CD4-positive, alpha-beta T cell treated with Interleukin-1 beta for 1 hour (primary cell): ENCODE data around the gene CAB39L.
"Not testable (repeated sequence)": the region's sequence is repeated elsewhere in the genome, so short reads cannot be mapped to it uniquely, and the experiment has no call there.

Experiments
- DNase-seq, 2 donors: peaks; one replicate each; pipeline ENCODE4 v3.0.0-alpha.2; 2020 to 2022

The CAB39L gene

DNA sequence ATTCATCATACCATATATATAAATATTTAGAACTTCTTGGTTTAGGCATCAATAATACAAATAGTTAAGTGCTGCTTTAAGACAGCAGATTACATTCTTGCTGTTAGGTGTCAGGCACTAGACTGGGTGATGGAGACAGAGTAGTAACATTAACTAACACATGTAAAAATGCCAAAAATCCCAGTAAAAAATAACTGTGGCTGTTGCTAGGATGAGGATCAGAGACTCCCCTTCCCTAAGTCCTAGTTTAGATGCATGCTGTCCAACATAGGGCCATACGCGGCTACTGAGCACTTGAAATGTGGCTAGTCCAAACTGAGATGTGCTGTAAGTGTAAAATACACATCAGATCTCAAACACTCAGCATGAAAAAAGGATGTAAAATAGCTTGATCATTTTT, 101.4 kb downstream of the CAB39L start:
- DNase-seq, result no peak

DNA sequence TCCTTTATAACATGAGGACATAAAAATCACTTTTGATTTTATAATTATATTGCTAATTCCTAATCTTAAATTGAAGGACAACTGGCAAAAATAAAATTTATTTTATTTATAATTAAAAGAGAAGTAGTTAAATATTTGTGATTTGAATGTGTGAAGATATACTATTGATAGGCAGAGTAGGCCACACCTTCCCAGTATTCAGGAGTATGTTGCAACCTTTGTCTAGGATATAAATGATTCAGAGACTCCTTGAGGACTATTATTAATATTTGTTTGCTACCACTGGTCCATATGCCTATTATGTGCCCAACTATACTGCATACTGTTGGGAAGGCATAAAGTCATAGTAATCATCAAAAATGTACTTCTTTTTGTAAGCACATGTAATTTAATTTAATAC, 101.9 kb downstream of the CAB39L start:
- DNase-seq, result no peak

DNA sequence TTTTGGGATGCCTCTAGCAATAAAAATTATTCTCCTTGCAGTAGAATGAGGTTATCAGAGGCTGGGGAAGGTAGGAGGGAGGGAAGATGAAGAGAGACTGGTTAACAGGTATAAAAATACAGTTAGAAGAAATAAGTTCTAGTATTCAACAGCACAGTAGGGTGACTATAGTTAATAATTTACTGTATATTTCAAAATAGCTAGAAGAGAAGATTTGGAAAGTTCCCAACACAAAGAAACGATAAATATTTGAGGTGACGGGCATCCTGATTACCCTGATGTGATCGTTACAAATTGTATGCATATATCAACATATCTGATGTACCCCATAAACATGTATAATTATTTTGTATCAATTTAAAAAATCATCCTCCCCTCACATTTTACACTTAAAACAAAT, 102.3 kb downstream of the CAB39L start:
- no peak for DNase-seq

DNA sequence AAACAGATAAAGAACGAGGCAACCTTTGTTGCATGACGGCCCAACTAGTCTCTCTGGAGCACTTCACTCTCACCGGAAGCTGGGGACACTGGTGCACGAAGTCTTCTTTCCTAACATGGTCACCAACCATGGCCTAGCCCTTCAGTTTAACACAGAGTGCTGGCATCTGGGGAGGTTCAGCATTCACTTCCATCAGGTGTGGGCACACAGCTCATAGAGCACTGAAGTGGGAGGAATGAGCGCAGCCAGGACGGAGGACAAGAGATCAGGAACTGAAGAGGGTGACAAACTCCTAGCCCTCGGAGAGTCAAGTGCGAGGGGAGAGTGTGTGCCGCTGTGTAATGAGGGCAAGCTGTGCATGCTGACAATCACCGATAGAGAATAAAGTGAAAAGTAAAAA, 103.7 kb downstream of the CAB39L start:
- no peak for DNase-seq

DNA sequence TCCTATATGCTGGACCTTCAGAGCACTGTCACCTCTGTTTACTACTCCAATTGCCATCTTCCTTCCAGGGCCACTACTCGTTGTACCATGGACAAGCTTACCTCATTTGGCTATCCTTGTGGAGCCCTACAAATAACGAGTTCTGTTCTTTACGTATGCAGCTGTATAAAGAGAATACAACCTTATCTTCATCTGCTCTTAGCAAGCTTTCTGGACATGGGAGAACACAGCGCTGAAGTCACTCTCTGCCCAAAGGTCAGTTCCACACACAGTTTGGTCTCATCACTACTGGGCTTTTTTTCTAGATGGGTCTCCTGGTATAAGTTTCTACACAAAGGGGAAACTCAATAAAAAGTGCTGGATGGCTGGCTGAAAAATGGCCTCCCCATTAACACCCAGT, 107.2 kb downstream of the CAB39L start:
- no peak for DNase-seq

DNA sequence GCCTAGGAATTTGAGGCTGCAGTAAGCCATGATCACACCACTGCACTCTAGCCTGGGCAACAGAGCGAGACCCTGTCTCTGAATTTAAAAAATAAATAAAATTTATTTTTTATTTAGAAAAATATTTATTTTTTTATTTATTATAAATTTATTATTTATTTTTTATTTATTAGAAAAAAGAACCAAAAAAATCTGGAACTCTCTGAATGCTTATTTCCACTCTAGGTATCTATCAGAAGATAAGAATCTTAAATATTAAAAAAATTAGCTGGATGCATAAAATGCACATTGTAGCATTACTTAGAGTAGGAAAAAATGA, 113.4 kb downstream of the CAB39L start:
- no peak for DNase-seq

DNA sequence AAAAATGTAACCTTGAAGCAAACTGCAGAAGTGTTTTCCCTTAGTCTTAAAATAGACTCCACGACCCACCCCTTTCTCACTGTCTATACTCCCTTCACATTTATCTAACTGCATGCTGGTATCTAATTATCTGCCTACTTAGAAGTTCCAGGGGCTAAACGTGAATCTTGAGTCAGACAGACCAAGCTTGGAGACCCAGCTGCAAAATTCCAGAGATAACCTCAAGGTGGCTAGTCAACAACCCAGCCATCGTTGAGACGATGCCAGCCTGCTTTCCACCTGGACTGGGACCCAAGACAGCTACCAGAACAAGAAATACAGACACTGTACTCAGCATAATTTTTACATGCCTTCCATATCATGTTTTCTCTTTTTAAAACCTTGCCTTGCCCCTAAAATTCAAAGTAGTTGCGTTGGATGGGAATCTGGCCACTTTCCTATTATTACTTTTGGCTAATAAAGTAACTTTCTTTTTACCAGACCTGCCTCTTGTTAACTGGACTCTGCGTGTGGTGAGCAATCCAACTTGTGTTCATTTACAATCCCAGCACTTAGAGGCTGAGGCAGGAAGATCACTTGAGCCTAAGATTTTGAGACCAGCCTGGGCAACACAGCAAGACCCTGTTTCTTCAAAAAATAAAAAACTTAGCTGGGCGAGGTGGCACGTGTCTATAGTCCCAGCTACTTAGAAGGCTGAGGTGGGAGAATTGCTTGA, 113.9 kb downstream of the CAB39L start:
- DNase-seq, result no peak

DNA sequence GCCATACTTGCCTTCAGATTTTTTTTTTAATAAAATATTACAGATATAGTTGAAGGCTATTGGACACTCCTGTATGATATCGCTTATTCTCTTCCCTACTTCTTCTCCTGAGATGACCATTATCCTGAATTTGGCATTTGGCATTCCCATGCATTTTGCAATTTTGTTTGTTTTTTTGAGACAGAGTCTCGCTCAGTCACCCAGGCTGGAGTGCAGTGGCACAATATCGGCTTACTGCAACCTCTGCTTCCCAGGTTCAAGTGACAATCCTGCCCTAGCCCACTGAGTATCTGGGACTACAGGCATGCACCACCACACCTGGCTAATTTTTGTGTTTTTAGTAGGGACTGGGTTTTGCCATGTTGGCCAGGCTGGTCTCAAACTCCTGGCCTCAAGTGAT, 116.7 kb downstream of the CAB39L start:
- DNase-seq, result not testable (repeated sequence)

DNA sequence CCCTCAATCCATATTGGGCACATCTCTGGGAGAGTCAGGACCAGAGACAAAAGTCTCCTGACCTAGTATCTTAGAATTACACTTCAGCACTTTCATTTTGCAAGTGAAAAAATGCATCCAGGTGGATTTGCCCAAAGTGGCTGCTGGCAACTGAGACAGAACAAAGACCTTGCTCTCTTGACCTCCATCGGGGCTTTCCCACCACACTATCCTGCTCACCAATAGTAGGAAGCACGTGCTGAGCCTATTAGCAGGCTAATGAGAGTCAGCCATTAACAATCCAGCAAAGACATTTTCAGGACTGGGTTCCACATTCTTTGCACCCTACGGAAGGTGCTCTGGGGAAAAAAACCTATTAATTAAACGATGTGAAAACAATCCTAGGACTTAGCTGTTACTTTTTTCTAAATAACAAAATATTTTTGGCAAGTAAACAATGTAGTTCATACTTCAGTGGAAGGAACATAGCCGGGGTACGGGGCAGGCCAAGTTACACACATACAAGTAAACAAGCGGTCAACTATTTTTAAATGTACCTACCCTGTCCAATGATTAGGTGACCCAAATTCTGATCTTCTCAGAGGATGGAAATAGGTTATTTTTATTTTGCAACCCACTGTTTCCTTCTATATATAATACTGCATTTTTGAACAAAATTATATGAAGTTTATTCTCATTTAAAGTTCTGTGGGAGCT, 117.5 kb downstream of the CAB39L start:
- DNase-seq, result no peak

DNA sequence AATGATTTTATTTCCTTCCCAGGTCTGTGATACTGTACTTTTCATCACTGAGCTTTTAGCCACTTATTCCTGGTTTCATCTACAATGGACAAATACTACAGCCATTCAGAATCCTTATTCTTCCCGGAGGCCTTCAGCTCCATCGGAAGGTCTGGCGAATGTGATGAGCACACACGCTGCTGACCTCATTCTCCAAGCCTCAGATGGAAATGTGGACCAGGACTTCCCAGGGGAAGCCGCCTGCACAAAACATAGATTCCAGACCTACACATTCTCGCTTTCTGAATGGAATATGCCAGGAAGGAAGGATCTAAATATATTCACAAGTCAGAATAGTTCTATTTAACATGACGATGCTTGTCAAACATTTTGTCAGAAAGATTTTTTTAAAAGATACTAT, 120.5 kb downstream of the CAB39L start:
- DNase-seq, result no peak

DNA sequence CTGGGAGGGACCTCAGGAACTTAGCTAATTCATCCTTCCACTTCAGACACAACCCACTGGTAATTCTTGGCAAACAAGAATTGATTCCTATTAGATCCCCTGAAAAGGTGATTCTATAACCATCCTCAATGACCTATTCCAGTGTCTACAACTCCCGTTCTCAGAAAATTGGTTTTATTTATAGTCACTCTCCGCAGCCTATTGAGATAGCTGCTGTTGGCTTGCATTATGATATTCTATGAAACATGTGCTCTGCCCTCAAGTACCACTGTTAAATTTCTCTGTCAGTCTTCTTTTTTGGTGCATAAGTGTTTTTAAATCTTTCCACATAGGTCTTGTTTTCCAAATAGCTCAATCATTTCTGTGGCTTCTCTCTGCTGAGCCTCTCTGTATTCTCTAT, 121.2 kb downstream of the CAB39L start:
- no peak for DNase-seq

DNA sequence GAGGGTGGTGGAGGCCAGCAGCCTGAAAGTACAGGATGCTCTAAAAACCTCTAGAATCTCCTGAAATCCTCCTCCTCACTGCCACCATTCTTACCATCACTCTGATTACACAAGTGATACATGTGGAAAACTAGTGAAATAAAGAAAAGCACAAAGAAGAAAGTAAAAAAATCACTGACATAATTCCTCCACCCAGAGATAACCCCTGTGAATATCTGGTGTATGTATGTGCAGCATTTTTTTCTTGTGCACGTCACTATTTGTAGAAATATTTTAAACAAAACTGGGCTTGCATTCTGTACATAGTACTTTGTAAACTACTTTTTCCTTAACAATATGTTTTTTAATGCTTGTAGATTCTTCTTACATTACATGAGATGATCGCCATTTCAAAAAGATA, 122.9 kb downstream of the CAB39L start:
- DNase-seq, result no peak

DNA sequence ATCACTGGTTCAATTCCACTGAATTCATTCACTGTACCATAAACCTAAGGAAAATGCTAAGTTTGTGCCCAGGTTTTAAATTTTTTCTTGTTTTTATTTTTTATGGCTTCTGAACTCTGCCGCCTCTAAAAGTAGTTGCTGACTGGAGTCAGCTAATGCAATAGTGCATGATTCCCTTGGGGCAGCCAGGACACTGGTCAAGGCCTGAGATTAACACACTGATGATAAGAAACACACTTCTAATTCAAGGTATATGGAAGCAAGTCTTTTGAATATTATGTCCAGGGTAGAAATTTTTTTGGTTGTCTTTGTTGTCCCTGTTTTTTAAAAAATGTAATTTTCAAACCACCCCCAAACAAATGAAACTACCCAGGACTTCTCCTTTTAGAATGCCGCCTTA, 123.9 kb downstream of the CAB39L start:
- no peak for DNase-seq

DNA sequence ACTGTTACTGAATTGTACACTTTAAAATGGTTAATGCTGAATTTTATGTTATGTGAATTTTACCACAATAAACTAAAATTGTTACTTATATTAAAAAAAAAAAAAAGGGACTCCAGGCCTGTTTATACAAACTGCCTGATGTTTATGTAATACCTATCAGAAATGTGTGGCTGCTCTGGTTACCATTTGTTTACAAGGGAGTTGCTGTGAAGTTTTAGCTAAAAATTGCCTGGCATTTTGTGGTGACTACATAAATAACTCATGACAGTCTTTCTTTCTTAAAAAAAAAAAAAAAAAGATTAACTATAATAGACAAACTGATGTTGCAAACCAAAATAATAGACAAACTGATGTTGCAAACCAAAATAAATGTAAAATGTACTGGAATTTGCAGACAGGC, 124.3 kb downstream of the CAB39L start:
- no peak for DNase-seq

DNA sequence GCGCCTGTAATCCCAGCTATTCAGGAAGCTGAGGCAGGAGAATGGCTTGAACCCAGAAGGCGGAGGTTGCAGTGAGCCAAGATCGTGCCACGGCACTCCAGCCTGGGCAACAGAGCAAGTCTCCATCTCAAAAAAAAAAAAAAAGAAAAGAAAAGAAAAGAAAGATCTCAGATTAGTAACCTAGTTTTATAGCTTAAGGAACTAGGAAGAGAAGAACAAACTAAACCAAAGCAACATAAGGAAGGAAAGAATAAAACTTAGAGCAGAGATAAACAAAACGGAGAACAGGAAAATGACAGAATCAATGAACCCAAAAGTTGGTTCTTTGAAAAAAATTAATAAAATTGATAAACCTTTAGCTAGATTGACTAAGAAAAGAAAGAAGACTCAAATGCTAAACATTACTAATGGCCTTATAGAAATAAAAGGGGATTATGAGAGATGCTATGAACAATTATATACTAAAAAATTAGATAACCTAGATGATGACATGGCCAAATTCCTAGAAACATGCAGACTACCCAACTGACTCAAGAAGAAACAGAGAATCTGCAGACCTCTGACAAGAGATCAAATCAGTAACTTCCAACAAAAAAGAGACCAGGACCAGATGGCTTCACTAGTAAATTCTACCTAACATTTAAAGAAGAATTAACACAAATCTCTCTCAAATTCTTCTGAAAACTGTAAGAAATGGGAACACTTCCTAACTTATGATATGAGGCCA, 127.9 kb downstream of the CAB39L start:
- DNase-seq, result no peak

DNA sequence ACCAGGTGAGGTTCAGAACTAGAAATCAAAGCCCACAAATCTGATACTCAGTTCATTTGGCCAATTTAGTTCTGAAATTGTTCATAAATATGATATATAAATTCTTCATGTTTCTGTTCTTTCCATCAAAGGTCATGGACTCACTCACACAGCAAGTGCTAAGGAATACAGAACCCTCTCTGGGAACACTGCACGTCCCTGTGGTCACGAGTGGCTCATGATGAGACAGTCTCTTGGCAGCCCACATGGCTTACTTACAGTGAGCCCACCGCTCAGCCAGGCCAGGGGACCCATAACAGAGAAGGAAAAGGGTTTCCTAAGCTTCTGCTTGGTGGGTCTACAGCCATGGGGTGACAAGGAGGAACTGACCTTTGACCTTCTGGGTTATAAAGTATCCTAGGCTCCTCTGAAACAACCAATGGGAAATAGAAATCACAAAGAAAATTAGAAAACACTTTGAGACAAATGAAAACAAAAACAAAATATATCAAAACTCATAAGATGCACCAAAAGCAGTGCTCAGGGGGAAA, 128.8 kb downstream of the CAB39L start:
- DNase-seq, result no peak

DNA sequence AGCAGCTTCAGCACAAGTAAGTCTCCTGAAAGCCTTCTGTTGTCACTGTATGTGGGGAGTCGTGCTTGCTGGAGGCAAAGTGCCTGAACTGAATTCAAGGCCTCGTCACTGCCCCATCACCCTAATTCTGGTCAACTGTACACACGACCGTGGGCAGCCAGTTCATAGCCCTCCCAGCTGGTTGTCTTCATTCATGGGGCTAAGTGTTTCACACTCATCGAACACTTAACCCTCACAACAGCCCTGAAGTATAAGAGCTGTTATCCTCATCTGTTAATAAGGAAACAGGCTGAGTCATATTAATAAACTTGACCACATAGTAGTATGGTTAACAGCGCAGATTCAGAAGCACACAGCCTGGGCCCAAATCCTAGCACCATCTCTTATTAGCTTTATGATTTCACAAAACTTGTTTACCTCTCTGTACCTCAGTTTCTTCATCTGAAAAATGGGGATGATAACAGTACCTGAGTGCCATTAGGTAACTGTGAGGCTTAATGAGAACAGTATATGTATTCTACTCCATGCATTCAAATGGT, 129.5 kb downstream of the CAB39L start:
- no peak for DNase-seq

DNA sequence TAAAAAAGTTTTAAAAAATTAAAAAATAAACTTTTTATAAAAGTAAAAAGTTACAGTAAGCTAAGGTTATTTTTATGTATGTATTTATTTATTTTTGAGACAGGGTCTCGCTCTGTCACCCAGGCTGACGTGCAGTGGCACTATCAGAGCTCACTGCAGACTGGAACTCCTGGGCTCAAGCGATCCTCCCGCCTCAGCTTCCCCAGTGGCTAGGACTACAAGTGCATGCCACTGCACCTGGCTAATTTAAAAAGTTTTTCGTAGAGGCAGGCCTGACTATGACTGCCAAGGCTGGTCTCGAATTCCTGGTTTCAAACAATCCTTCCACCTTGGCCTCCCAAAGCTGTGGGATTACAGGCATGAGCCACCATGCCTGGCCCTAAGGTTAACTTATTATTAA, 132.0 kb downstream of the CAB39L start:
- DNase-seq, result no peak

DNA sequence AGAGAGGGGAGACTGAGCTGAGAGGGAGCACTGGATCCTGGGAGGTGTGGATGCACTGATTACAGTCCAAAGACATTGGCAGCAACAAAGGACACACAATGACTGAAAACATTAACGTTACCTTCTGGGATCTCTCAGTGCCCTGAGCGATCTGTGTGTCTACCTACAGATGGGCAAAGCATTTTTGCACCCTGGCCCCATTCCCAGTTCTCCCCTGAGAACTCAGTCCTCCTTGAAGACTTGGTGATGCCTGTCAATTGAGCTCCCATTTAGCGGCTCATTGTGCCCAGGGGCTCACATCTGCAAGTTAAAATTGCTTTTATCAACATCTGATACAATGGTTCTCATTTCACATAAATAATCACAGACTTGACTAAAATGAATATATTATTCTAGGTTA, 133.6 kb downstream of the CAB39L start:
- DNase-seq, result no peak

DNA sequence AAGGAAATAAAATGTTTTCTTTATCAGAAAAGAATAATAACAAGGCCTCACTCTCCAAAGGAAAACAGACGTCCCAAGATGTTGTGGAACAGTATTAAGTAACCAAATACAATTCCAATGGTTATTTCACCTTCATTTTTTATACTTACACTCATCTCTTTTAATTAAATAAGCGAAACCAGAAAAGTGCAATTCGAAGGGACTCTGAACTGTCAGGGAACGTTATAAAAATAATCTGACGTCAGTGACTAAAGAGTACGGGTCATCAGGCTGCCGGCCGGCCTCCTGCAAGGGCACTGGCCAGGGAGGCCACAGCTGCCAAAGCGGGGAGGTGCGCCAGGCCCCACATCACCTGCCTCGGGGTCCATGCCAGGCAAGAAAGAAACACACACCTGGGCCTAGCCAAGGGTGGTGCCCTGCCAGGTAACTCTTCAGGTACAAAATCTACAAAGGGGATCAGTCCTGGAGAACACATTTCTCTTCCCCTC, 134.9 kb downstream of the CAB39L start:
- no peak for DNase-seq

DNA sequence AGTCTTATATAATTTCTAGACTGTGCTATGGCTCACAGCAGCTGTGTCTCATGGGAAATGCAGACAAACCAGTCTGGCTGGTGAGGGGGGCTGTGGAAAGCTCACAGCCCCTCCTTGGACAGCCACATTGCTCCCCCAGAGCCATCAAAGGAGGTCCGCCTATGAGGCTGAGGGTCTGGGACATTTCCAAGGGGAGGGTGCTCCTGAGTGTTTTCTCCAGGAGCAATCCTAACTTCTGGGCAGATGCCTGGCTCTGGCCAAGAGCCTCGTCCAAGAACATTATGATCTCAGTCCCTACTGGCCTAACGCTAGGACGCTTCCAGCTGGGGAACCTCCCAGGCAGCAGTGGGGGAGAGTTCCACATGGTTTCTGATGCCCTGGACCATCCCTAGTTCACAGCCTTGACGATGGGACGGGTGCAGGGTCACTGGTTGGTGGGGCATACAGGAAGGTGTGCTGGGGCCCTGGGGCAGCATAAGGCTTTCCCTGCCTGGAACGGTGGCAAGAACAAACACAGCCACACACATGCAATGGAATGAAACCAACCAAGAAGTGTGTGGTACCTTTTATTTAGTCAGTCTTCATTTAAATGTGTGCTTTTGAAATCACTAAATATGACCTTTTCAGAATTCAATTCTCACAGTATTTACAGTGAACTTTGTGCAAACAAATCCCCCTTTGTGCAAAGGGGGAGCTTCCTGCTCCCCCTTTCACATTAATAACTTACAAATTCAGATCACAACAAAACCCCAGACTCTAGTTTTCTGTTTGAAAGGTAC, 135.6 kb downstream of the CAB39L start:
- DNase-seq, result no peak

DNA sequence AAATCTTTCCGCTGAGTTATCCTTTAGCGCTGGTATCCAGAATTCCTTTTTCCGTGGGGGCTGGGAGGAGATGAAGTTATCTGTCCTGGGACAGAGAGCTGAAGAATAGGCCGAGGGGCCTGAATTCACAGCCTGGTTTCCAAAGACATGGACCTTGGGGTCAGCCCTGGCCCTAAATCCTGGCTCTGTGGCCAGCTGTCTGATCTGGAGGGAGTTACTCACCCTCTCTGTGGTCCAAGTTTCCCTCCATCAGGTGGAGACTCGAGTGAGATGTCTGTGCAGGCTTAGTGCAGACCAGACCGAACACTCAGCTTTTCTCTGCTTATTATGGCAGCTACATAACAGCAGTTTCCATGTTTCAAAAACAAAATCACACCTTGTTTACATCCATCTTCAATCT, 136.5 kb downstream of the CAB39L start:
- no peak for DNase-seq
